BLaER1 treated with 17β-estradiol and CSF1 and Interleukin-3, amounts not matched to agents 10 nM and 100 nM (cell line): ENCODE measurements around the gene EMC8.

ENCODE experiments used
- H3K27ac ChIP-seq, 11 experiments: shearing (Covaris generic); formaldehyde crosslinking; 2 replicates each; pipeline ENCODE4 v1.8.1; 2022
- H3K27me3 ChIP-seq, 11 experiments: shearing (Covaris generic); formaldehyde crosslinking; 2 replicates each; pipeline ENCODE4 v1.8.1; 2022
- H3K36me3 ChIP-seq, 11 experiments: shearing (Covaris generic); formaldehyde crosslinking; 2 replicates each; pipeline ENCODE4 v1.8.1; 2022
- H3K4me1 ChIP-seq, 10 experiments: shearing (Covaris generic); formaldehyde crosslinking; 2 replicates each; pipeline ENCODE4 v1.8.1; 2022
- H3K4me2 ChIP-seq, 11 experiments: shearing (Covaris generic); formaldehyde crosslinking; 2 replicates each; pipeline ENCODE4 v1.8.1; 2022
- H3K4me3 ChIP-seq, 10 experiments: shearing (Covaris generic); formaldehyde crosslinking; 2 replicates each; pipeline ENCODE4 v1.8.1; 2022
- H3K9ac ChIP-seq, 11 experiments: shearing (Covaris generic); formaldehyde crosslinking; 2 replicates each; pipeline ENCODE4 v1.8.1; 2022
- H3K9me3 ChIP-seq, 11 experiments: shearing (Covaris generic); formaldehyde crosslinking; replicated peaks in 1 of 11; 2 replicates each; pipeline ENCODE4 v1.8.1; 2022
- H4K20me1 ChIP-seq, 11 experiments: shearing (Covaris generic); formaldehyde crosslinking; 2 replicates each; pipeline ENCODE4 v1.8.1; 2022
- Cebpa-rat ChIP-seq, 11 experiments: shearing (Covaris generic); IDR thresholded peaks; 2 replicates each; pipeline ENCODE4 v1.8.1; 2022

EMC8 gene

DNA sequence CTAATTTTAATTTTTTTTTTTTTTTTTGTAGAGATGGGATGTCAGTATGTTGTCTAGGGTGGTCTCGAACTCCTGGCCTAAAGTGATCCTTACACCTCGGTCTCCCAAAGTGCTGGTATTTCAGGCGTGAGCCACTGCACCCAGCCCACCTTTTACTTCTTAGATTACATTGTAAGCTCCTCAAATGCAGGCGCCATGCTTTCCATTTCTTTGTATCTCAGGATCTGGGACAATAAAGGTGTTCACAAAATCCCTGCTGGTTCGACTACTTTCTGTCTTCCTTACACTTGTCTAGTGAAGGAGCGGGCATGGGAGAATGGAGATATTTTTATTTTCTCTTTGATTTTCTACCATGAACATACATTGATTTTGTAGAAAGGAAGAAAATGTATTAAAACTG lies 25.2 kb downstream of the EMC8 start:
- Histone ChIP-seq H3K27ac (no peak overlapping the region), H4K20me1 (peaks cover 0 to 20% (median 7%) of the 10 kb centered on the region in 11 experiments; a peak in 7 of 22 replicates), H3K27me3 (no peaks in the 10 kb centered on the region), H3K4me2 (no peak overlapping the region), H3K4me3 (no peak overlapping the region), H3K4me1 (no peaks in the 10 kb centered on the region), H3K36me3 (peaks cover 31 to 70% (median 54%) of the 10 kb centered on the region in 11 experiments), H3K9ac (no peak overlapping the region), H3K9me3 (no peaks in the 10 kb centered on the region)
- no peak for TF ChIP-seq Cebpa-rat (IDR thresholded peaks at IDR 0.05)

DNA sequence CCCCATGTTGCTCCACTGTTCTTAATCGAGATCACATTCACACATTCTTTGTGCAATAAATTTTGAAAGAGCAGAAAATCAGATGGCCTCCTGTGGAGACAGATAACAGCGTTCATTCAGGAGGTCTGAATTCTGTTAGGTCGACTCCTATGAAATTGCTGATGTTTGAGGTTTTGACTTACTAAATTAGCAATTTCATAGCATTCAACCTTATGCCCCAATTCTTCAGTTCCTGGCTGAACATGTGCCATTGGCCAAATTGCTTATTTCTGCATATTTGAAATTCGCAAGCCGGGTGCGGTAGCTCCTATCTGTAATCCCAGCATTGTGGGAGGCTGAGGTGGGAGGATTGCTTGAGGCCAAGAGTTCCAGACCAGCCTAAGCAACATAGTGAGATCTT lies 26.3 kb downstream of the EMC8 start:
- peaks cover 0 to 9% (median 4%) of the 10 kb centered on the region in 11 experiments; a peak in 6 of 22 replicates for H4K20me1 ChIP-seq
- H3K27me3 ChIP-seq: no peaks in the 10 kb centered on the region
- H3K9ac ChIP-seq: no peak overlapping the region
- TF ChIP-seq Cebpa-rat (IDR thresholded peaks at IDR 0.05): no peak
- H3K9me3 ChIP-seq: no peaks in the 10 kb centered on the region
- H3K4me1 ChIP-seq: peaks cover 0 to 3% (median 0%) of the 10 kb centered on the region in 10 experiments; a peak in 4 of 20 replicates
- no peak overlapping the region for H3K27ac ChIP-seq
- peaks cover 21 to 59% (median 43%) of the 10 kb centered on the region in 11 experiments for H3K36me3 ChIP-seq
- no peak overlapping the region for H3K4me2 ChIP-seq
- no peak overlapping the region for H3K4me3 ChIP-seq

DNA sequence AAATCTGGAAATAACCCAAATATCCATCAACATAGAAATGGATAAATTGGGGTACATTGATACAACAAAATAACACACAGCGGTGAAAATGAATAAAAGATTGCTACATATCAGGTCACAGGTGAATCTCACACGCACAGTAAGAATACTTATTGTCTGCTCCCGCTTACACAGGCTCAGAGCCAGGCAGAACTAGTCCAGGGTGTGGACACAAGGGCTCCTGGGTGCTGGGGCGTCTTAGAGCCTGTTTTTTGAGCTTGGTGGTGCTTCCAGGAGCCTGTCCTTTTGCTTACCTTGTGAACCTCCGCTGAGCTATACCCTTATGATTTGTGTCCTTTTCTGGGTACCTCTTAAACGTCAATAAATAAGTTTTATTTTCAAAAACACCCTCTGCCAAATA lies 28.6 kb downstream of the EMC8 start:
- Histone ChIP-seq H3K27ac (no peak overlapping the region), H3K4me1 (peaks cover 0 to 18% (median 0%) of the 10 kb centered on the region in 10 experiments; a peak in 7 of 20 replicates), H3K4me2 (no peak overlapping the region), H3K27me3 (no peaks in the 10 kb centered on the region), H4K20me1 (no peaks in the 10 kb centered on the region), H3K9ac (no peak overlapping the region), H3K36me3 (peaks cover 0 to 36% (median 22%) of the 10 kb centered on the region in 11 experiments; a peak in 17 of 22 replicates), H3K9me3 (no peaks in the 10 kb centered on the region), H3K4me3 (no peak overlapping the region)
- TF ChIP-seq Cebpa-rat (IDR thresholded peaks at IDR 0.05): no peak

DNA sequence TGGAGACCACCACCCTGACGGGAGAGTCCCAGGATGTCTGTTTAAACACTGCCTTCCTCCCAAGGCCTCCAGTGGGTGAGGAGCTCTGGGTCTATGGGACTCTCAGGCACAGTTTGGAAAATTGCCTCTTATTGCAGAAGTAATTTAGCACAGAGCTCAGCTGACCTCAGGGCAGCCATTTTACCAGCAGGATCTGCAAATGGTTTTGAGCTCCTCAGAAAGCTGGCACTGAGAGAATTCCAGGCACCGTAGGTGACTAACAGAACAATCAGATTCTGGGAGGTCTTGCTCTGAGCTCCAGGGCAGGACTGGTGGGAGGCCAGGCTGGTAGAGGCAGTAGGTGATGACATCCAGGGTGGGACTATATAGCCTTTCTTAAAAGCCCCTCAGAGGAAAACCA lies 31.1 kb downstream of the EMC8 start:
- Histone ChIP-seq H3K27ac (no peak overlapping the region), H3K9ac (no peak overlapping the region), H3K4me2 (peak overlapping the region in 3 of 11 experiments; percentile 15 to 35 (median 18); a peak in 4 of 22 replicates)

DNA sequence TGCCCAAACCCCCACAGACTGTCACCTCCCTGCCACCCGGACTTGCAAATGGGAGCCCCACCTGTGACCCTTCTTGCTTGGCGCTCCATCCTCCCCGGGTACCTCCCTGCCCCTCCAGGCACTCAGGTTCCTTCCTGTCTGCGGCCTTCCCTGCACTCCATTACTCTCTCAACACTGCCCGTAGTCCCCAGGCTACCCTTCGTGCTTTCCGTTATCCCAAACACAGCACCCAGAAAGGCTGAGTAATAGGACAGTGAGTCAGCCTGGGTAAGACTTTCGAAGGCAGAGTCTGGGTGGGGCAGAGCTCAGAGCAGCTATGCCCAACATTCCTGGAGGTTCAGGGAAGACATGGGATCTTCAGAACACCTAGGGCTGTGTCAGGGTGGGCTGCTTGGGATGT lies 31.8 kb downstream of the EMC8 start:
- Histone ChIP-seq H3K4me3 (no peak overlapping the region), H4K20me1 (no peaks in the 10 kb centered on the region), H3K4me1 (peaks cover 6 to 27% (median 9%) of the 10 kb centered on the region in 10 experiments), H3K27me3 (no peaks in the 10 kb centered on the region), H3K9me3 (no peaks in the 10 kb centered on the region), H3K4me2 (peak overlapping the region in 3 of 11 experiments; percentile 15 to 35 (median 18); a peak in 3 of 22 replicates), H3K9ac (no peak overlapping the region), H3K36me3 (peaks cover 0 to 20% (median 12%) of the 10 kb centered on the region in 11 experiments; a peak in 13 of 22 replicates), H3K27ac (no peak overlapping the region)
- TF ChIP-seq Cebpa-rat (IDR thresholded peaks at IDR 0.05): no peak

More for the DNA sequence above, 31.1 kb downstream of the EMC8 start:
- TF ChIP-seq Cebpa-rat (IDR thresholded peaks at IDR 0.05): no peak
- H3K27me3 ChIP-seq: no peaks in the 10 kb centered on the region
- H4K20me1 ChIP-seq: no peaks in the 10 kb centered on the region
- no peak overlapping the region for H3K4me3 ChIP-seq
- peaks cover 0 to 20% (median 2%) of the 10 kb centered on the region in 10 experiments; a peak in 13 of 20 replicates for H3K4me1 ChIP-seq
- H3K9me3 ChIP-seq: no peaks in the 10 kb centered on the region
- H3K36me3 ChIP-seq: peaks cover 0 to 20% (median 12%) of the 10 kb centered on the region in 11 experiments; a peak in 14 of 22 replicates

DNA sequence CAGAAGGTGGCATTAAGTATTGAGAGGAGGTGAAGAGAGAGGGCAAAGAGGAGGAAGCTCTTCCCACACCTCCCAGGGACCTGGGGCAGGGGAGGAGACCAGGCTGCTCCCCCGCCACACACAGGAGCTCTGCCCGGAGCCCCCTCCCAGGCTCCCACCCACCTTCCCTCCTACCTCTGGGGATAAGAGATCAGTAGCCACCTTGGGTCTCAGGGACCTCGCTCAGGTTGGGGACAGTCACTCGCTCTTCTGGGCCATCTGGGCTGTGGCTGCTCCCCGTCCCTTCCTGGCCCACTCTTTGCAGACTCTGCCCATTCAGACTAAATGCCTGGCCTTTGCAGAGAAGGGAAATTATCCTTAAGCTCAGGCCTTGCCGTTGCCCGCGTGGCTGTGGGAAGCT lies 33.6 kb downstream of the EMC8 start:
- no peak overlapping the region for H3K9ac ChIP-seq
- TF ChIP-seq Cebpa-rat (IDR thresholded peaks at IDR 0.05): no peak
- no peaks in the 10 kb centered on the region for H4K20me1 ChIP-seq
- H3K4me3 ChIP-seq: no peak overlapping the region
- peak overlapping the region in 2 of 11 experiments; percentile 6 to 20; a peak in 2 of 22 replicates for H3K4me2 ChIP-seq
- H3K27ac ChIP-seq: no peak overlapping the region
- H3K36me3 ChIP-seq: peaks cover 0 to 9% (median 3%) of the 10 kb centered on the region in 11 experiments; a peak in 8 of 22 replicates
- H3K27me3 ChIP-seq: no peaks in the 10 kb centered on the region
- H3K4me1 ChIP-seq: peaks cover 22 to 43% (median 25%) of the 10 kb centered on the region in 10 experiments
- no peaks in the 10 kb centered on the region for H3K9me3 ChIP-seq

DNA sequence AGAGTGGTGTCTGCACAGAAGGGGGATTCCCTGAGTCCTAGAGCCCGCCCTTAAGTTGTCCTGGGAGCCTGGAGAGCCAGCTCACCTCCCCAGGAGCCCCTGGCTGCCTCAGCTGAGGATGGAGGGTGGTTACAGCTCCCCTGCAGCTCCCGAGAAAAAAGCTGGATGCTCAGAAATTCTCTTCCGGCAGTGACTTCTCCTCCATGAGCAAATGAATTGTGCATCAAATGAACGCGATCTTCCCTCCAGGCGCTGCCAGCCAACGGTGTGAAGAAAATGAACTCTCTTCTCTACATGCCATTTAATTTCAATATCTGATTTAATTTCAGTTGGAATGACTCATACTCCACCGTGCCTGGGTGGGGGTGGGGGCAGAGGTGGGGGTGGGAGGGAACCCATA lies 34.1 kb downstream of the EMC8 start:
- no peak for TF ChIP-seq Cebpa-rat (IDR thresholded peaks at IDR 0.05)

DNA sequence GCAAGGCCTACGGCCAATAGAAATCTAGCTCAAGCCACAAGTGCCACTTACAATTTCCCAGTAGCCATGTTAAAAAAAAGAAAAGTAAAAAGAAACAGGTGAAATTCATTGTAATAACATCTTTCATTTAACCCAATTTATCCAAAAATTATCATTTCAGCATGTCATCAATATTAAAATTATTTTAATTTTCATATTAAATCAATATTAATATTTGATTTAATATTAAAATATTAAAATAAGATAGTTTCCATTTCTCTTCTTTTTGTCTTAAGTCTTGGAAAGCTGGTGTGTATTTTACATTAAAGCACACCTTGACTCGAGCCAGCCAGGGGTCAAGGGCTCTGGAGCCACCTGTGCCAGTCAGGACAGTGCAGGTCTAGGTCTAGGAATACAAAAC lies 35.7 kb downstream of the EMC8 start:
- Histone ChIP-seq H3K4me2 (no peak overlapping the region), H4K20me1 (peaks cover 0 to 11% (median 0%) of the 10 kb centered on the region in 11 experiments; a peak in 4 of 22 replicates), H3K36me3 (no peaks in the 10 kb centered on the region), H3K9ac (no peak overlapping the region), H3K27ac (no peak overlapping the region), H3K4me1 (peaks cover 35 to 61% (median 45%) of the 10 kb centered on the region in 10 experiments), H3K9me3 (no peaks in the 10 kb centered on the region), H3K4me3 (no peak overlapping the region), H3K27me3 (peaks cover 0 to 12% (median 0%) of the 10 kb centered on the region in 11 experiments; a peak in 6 of 22 replicates)
- TF ChIP-seq Cebpa-rat (IDR thresholded peaks at IDR 0.05): no peak

More for the DNA sequence above, 34.1 kb downstream of the EMC8 start:
- H3K9ac ChIP-seq: no peak overlapping the region
- H3K27me3 ChIP-seq: peaks cover 0 to 1% (median 0%) of the 10 kb centered on the region in 11 experiments; a peak in 3 of 22 replicates
- H3K4me1 ChIP-seq: peaks cover 22 to 45% (median 29%) of the 10 kb centered on the region in 10 experiments
- no peak overlapping the region for H3K27ac ChIP-seq
- no peaks in the 10 kb centered on the region for H4K20me1 ChIP-seq
- no peak overlapping the region for H3K4me2 ChIP-seq
- H3K4me3 ChIP-seq: no peak overlapping the region
- H3K9me3 ChIP-seq: no peaks in the 10 kb centered on the region
- H3K36me3 ChIP-seq: 0 out of 22 replicates have a peak, but pooled peaks cover 0 to 3% (median 0%) of the 10 kb centered on the region in 11 experiments

DNA sequence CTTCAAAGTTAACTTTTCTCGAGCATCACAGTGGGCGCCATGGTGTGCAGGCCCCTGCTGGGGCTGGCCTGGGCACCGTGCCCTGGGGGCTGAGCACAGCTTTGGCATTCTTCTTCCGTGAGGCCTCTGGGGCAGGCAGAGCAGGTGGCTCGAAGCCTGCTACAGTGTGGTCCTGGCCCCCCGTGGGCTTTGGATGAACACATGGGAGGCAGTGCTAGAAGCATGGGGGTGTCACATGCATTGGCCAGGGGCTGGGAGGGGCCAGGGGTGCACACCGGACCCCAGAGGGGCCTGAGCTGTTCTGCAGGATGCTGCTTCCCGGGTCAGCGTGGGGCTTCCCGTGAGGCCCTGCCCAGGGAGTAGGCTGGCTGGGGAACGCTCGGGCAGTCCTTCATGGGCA lies 36.4 kb downstream of the EMC8 start:
- Histone ChIP-seq H3K9ac (no peak overlapping the region), H3K27ac (no peak overlapping the region), H3K9me3 (no peaks in the 10 kb centered on the region), H3K4me3 (no peak overlapping the region), H3K4me1 (peaks cover 41 to 65% (median 50%) of the 10 kb centered on the region in 10 experiments), H3K27me3 (peaks cover 0 to 14% (median 0%) of the 10 kb centered on the region in 11 experiments; a peak in 6 of 22 replicates), H3K4me2 (peak overlapping the region in 10 of 11 experiments; percentile 68 to 97 (median 84); a peak in 16 of 22 replicates), H3K36me3 (no peaks in the 10 kb centered on the region), H4K20me1 (peaks cover 0 to 13% (median 0%) of the 10 kb centered on the region in 11 experiments; a peak in 5 of 22 replicates)
- TF ChIP-seq Cebpa-rat (IDR thresholded peaks at IDR 0.05): no peak
